ENCODE measurements around the gene NPY2R.

Gene NPY2R, protein sequence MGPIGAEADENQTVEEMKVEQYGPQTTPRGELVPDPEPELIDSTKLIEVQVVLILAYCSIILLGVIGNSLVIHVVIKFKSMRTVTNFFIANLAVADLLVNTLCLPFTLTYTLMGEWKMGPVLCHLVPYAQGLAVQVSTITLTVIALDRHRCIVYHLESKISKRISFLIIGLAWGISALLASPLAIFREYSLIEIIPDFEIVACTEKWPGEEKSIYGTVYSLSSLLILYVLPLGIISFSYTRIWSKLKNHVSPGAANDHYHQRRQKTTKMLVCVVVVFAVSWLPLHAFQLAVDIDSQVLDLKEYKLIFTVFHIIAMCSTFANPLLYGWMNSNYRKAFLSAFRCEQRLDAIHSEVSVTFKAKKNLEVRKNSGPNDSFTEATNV

GRCh38 chr4:155208258-155209054 is at the start of gene NPY2R:
Gene NPY2R (plus strand): TSS chr4:155208636. CDS start chr4:155213940, 5,304 bp downstream.
- DNase-seq = no peak

- DNase-seq = no peak
These were observed 47.1 kb upstream of the NPY2R start for GRCh38 chr4:155161357-155161756.

GRCh38 chr4:155164718-155165117 is 43.7 kb upstream of the NPY2R start:
- DNase-seq = no peak

DNA sequence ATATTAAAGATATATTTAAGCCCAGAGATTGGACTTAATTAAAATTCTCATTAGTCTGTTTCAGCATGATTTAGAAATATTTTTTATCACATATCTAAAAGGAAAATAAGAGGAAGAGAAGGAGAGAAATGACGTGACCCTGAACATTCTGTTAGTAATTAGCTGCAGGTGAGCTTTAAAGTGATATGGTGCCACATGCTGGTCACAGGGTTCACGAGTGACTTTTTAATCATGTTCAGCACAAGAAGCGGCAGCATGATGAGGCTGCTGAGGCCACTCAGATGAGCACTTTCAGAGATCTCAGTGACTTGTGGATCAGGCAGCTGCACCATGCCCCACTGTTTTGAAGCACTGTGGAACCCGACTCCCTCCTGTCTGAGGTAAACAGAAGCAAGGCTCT is 37.9 kb upstream of the NPY2R start:
- DNase-seq = no peak

GRCh38 chr4:155173371-155173770 is 35.1 kb upstream of the NPY2R start:
- no peak for DNase-seq

- DNase-seq = no peak
These were observed 33.8 kb upstream of the NPY2R start for GRCh38 chr4:155174668-155175067.

- DNase-seq = no peak
These were observed 29.2 kb upstream of the NPY2R start for GRCh38 chr4:155179216-155179615.

GRCh38 chr4:155186972-155187371 is 21.5 kb upstream of the NPY2R start:
- DNase-seq = no peak

DNA sequence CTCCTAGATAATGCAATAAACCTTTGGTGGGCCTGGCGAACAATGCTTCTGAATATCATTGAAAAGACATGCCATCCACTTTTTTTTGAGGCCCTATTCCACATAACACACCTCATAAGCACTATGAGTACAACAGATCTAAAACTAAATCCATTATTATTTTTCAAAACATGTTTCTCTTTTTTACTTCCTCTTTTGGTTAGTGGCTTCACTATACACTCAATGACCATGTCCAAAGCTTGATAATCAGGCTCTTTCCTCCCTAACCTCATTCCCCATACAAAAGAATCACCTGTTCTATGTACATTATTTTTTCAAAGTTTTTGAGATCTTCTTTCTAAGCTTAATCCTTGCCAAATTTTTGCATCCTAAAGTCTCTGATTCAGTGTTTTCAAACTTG is 20.4 kb upstream of the NPY2R start:
- DNase-seq = no peak

DNA sequence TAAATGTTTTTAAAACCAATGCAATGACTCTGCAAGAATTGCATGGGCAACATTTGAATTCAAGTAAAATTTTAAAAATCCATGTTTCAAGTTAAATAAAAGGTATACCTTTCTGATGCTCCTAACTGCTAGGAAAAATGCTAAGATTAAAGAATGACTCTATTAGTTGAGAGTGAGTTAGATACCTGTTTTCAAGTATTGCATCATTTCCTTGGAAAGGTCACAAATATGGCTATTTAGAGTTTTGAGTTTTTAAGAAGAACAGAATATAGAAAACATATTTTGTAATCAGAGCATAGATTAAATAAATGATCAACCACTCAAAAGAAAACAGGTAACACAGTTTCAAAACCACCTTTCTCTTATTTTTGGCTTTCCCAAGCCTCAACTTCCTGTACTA is 18.3 kb upstream of the NPY2R start:
- no peak for DNase-seq

- DNase-seq = no peak
These were observed 10.7 kb upstream of the NPY2R start for GRCh38 chr4:155197757-155198156.

- DNase-seq = no peak
These were observed 740 bp upstream of the NPY2R start for GRCh38 chr4:155207534-155208257.

- DNase-seq = no peak
These were observed 11.6 kb downstream of the NPY2R start for GRCh38 chr4:155220025-155220424.

- DNase-seq = no peak
These were observed 18.7 kb downstream of the NPY2R start for GRCh38 chr4:155227131-155227530.

DNA sequence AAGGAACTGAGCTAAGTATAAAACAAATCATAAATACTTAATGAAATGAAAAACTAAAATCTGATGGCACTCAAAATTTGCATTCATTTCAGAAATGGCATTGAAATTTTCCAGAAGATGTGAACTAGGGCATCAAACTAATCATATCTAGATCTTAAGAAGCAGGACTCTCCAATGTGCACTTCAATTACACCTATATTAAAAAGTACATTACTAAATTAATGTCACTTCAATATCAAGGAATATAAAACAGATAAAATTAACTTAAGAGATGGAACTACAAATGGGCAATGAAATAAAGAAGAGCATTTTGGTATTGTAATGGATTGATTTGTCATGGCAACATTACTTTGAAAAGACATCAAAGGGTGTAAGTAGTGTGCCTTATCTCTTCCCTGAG is 20.3 kb downstream of the NPY2R start:
- no peak for DNase-seq

DNA sequence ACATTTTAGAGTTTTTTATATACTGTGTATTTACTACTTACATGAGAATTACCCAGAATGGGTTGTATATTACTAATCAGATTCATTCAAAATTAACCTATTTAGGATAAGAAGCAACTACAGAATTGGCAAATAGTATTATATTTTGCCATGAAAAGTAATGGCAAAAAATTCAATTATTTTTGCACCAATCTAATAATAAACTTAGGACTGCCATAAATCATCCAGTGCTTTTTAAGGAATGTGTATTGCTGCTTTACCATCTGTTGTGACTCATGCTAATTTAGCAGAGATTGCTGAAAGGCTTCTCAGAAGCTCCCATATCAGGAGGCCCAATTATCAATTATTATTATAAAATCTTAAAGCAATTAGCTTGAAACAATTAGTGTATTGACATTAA is 24.0 kb downstream of the NPY2R start:
- DNase-seq = no peak

DNA sequence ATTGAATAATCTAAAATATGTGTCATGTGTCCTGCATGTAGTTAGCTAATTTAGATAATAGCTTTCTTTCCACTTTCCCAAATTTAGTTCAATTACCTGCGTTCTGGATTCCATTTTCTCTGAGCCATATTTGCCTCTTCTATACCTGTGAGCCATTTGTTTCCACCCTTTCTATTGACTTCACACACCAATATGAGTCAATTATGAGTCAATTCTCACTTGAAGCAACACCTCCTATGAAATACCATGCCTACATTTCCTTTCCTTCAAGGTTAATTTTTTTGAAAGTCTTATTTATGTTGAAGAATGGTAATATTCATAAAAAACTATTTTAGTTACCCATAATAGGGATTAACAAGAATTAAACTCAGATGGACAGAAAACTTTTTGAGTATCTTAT is 25.8 kb downstream of the NPY2R start:
- DNase-seq = no peak

- DNase-seq = no peak
These were observed 29.1 kb downstream of the NPY2R start for GRCh38 chr4:155237567-155237966.

DNA sequence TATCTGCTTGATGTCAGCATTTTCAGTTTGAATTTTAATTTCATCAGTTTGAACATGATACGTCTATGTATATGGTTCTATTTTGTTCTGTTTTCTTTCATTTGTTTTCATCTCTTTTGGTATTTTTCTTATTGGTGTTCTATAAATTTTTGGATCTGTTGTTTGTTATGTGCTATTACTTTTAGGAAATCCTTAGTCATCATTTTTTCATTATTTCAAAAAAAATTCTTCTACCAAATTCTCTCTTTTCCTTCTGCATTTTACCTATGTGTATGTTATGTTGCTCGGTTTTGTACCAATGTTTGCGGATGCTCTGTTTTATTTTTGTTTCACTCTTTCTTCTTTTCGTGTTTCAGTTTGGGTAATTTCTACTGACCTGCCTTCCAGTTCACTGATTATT is 32.8 kb downstream of the NPY2R start:
- no peak for DNase-seq

DNA sequence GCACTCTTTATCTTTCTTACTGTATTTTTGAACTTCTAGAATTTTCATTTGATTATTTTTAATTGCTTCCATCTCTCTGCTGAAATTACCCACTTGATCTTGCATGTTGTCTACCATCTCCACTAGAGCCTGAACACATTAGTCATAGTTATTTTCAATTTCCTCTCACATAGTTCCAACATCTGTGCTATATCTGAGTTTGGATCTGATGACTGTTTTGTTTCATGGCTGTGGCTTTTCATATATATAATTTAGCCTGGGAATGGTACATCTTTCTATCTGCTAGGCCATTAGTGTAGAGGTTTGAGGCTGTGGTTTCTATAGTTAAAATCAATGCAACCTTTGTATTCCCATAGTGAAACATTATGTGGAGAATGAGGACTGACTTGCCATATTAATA is 33.2 kb downstream of the NPY2R start:
- DNase-seq = no peak

- DNase-seq = no peak
These were observed 36.7 kb downstream of the NPY2R start for GRCh38 chr4:155245105-155245504.

DNA sequence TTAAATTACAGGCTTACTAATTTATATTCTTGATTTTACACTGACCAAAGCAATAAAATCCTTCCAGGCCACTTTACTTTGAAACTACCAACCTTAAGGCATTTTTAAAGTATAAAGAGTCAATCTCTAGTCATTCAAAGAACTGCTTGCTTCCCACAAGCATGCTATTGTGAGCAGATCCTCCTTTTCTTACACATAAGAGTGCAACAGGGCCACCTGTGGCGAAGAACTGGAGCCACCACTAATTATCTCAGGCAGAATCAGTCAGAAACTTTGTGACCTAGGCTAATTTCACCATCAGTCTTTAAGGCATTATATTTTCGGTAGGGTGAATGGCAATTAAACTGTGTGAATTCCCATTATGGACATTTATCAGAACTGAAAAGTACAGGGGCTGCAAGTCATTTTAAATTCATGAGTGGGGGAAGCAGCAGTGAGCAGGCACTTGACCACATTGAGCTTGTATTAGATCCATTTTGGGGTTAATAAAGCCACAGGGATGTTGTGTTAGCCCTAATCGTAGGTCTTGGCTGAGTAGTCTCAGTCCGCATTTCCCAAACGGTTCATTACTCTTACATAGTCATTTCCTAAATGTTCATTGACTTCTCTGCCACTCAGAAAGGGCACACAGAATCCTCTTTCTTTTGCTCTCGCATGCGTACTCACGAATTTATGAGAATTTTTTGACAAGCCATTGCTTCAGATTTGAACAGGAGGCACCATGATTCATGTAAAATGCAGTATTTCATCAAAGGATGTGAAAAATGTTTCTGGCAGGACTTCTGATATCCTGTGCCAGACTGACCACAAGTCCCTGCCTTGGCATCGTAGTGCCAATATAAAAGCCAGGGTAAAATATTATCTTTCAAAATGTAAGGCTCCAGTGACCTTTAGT is 39.8 kb downstream of the NPY2R start:
- DNase-seq = no peak
